ENCODE data around the gene ATG4D. TPM values are rescaled to one million over a fixed set of nuclear protein-coding genes. Genes with fewer than 3 reads are reported as not detected.

The ATG4D gene
- total and polyA plus RNA-seq, 10 of the 15 experiments (the other 5 are each of a cell fraction or from before 2014, with no cell fraction given), result 0.39 to 28.7 (median 13.4) TPM

DNA sequence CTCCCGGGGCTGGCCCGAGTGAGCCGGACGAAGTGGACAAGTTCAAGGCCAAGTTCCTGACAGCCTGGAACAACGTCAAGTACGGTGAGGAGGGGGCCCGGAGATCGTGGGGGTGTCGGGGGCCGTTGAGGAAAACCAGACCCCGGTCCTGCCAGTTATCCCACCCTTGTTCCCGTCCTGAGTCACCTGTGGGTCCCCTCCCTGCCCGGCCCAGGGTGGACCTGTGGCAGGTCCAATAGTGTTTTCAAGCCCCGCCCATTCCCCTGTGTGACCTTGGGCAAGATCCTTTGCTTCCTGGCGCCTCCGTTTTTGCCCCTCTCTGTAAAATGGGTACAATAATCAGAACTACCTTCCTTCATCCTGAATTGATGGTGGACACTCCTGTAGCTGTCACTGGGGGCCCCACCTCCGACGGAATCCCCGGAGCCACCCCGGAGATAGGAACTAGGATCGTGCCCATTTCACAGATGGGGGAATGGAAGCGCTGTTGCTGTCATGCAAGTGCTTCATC is 593 bp downstream of the ATG4D start (continued):
- TF ChIP-seq, protein P1, sequence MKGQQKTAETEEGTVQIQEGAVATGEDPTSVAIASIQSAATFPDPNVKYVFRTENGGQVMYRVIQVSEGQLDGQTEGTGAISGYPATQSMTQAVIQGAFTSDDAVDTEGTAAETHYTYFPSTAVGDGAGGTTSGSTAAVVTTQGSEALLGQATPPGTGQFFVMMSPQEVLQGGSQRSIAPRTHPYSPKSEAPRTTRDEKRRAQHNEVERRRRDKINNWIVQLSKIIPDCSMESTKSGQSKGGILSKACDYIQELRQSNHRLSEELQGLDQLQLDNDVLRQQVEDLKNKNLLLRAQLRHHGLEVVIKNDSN (IDR thresholded peaks at IDR 0.05; ENCODE audit: borderline replicate concordance, extremely low read length, insufficient read depth, low read depth, low read length), result no peak
- no peak for TF ChIP-seq PAX5 (IDR thresholded peaks at IDR 0.05; ENCODE audit: borderline replicate concordance, low read depth, low read length)
- TF ChIP-seq KDM1A (IDR thresholded peaks at IDR 0.05; ENCODE audit: borderline replicate concordance), result no peak
- TF ChIP-seq, protein P2, sequence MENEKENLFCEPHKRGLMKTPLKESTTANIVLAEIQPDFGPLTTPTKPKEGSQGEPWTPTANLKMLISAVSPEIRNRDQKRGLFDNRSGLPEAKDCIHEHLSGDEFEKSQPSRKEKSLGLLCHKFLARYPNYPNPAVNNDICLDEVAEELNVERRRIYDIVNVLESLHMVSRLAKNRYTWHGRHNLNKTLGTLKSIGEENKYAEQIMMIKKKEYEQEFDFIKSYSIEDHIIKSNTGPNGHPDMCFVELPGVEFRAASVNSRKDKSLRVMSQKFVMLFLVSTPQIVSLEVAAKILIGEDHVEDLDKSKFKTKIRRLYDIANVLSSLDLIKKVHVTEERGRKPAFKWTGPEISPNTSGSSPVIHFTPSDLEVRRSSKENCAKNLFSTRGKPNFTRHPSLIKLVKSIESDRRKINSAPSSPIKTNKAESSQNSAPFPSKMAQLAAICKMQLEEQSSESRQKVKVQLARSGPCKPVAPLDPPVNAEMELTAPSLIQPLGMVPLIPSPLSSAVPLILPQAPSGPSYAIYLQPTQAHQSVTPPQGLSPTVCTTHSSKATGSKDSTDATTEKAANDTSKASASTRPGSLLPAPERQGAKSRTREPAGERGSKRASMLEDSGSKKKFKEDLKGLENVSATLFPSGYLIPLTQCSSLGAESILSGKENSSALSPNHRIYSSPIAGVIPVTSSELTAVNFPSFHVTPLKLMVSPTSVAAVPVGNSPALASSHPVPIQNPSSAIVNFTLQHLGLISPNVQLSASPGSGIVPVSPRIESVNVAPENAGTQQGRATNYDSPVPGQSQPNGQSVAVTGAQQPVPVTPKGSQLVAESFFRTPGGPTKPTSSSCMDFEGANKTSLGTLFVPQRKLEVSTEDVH (IDR thresholded peaks at IDR 0.05; ENCODE audit: low read depth, partially characterized antibody), result no peak

DNA sequence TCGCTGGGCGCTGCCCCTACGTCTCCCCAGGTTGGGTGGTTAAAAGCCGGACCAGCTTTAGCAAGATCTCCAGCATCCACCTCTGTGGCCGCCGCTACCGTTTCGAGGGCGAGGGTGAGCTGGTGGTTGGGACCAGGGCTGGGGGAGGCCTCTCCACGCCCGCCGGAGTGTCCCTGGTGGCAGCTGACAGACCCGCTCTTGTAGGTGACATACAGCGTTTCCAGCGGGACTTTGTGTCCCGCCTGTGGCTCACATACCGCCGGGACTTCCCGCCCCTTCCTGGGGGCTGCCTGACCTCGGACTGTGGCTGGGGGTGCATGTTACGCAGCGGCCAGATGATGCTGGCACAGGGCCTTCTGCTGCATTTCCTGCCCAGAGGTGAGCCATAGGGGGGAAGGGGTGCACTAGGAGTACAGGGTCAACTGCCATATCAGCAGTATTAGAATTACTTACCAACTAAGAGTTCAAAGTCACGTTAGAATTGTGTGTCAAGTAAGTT is 1.1 kb downstream of the ATG4D start:
- SMC1A ChIA-PET (ENCODE audit: uncharacterized antibody, unreplicated experiment), result no interaction called here
- Histone ChIP-seq H4K20me1 (ENCODE audit: control insufficient read depth, insufficient read depth) (no peaks in the 10 kb centered on the region), H3K27me3 (replicated peaks in 1 of 2; ENCODE audit: control insufficient read depth in 2 of 2, insufficient read depth in 2 of 2, low read length in 1 of 2) (no peaks in the 10 kb centered on the region), H3K36me3 (ENCODE audit: control insufficient read depth in 2 of 2, insufficient read depth in 2 of 2, low read length in 1 of 2) (peaks cover 3% of the 10 kb centered on the region in 2 experiments; a peak in 3 of 4 replicates), H3K4me3 (peak overlapping the region; percentile 93), H3K4me1 (ENCODE audit: control insufficient read depth, insufficient read depth, low read length) (peaks cover 14% of the 10 kb centered on the region), H2AFZ (ENCODE audit: control insufficient read depth, low read depth, low read length) (no peak overlapping the region), H3K79me2 (ENCODE audit: control insufficient read depth, insufficient read depth, low read length) (peaks cover 11% of the 10 kb centered on the region), H3K4me2 (ENCODE audit: control insufficient read depth, insufficient read depth) (peak overlapping the region; percentile 100), H3K9ac (ENCODE audit: control insufficient read depth, insufficient read depth, low read length) (peak overlapping the region; percentile 97), H3K27ac (ENCODE audit: control insufficient read depth, insufficient read depth) (peak overlapping the region; percentile 83), H3K9me3 (replicated peaks; ENCODE audit: control insufficient read depth, insufficient read depth, low read length) (no peaks in the 10 kb centered on the region)
- 72% methylated on average over 23 of the region's 23 CpGs for WGBS (ENCODE audit: insufficient coverage, insufficient replicate concordance, low lambda C conversion rate, missing lambda C conversion rate)
- intact Hi-C loops (cut with micrococcal nuclease; ENCODE audit: unreplicated experiment) (no loop called here), in situ Hi-C loops (cut with MboI) (no loop called here)
- CTCF ChIA-PET, result interaction anchor here (1.1 kb wide), 1 partner anchor 99 kb away, joined by 3 read pairs; no protein-coding TSS in a partner anchor
- POLR2A ChIA-PET, result interaction anchor here (0.5 to 2.5 kb wide), 4 partner anchors 10 to 26 kb away, joined by 3 to 7 read pairs (median 6); no protein-coding TSS in a partner anchor
- TSS peak; percentile 72 for BruUV-seq (replicated peaks)
- TF ChIP-seq, protein P3, sequence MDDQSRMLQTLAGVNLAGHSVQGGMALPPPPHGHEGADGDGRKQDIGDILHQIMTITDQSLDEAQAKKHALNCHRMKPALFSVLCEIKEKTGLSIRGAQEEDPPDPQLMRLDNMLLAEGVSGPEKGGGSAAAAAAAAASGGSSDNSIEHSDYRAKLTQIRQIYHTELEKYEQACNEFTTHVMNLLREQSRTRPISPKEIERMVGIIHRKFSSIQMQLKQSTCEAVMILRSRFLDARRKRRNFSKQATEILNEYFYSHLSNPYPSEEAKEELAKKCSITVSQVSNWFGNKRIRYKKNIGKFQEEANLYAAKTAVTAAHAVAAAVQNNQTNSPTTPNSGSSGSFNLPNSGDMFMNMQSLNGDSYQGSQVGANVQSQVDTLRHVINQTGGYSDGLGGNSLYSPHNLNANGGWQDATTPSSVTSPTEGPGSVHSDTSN (IDR thresholded peaks at IDR 0.05; ENCODE audit: insufficient replicate concordance, low read depth, low read length), result no peak
- TF ChIP-seq, protein P4, sequence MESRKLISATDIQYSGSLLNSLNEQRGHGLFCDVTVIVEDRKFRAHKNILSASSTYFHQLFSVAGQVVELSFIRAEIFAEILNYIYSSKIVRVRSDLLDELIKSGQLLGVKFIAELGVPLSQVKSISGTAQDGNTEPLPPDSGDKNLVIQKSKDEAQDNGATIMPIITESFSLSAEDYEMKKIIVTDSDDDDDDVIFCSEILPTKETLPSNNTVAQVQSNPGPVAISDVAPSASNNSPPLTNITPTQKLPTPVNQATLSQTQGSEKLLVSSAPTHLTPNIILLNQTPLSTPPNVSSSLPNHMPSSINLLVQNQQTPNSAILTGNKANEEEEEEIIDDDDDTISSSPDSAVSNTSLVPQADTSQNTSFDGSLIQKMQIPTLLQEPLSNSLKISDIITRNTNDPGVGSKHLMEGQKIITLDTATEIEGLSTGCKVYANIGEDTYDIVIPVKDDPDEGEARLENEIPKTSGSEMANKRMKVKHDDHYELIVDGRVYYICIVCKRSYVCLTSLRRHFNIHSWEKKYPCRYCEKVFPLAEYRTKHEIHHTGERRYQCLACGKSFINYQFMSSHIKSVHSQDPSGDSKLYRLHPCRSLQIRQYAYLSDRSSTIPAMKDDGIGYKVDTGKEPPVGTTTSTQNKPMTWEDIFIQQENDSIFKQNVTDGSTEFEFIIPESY (IDR thresholded peaks at IDR 0.05), result peak; percentile 37; the same call in 1 of the 2 replicates
- RAD21 ChIA-PET (ENCODE audit: unreplicated experiment), result no interaction called here
- DNase-seq (ENCODE audit: low read depth, low spot score), result no peak
- FAIRE-seq, result no peak
- ATAC-seq, result no peak

All from GM12878 (cell line).